ENCODE results near the gene C14orf93. TPM values are rescaled to one million over a fixed set of nuclear protein-coding genes. Genes with fewer than 3 reads are reported as not detected.

C14orf93 gene
- polyA plus RNA-seq, 1 donor, result 22.2 TPM

DNA sequence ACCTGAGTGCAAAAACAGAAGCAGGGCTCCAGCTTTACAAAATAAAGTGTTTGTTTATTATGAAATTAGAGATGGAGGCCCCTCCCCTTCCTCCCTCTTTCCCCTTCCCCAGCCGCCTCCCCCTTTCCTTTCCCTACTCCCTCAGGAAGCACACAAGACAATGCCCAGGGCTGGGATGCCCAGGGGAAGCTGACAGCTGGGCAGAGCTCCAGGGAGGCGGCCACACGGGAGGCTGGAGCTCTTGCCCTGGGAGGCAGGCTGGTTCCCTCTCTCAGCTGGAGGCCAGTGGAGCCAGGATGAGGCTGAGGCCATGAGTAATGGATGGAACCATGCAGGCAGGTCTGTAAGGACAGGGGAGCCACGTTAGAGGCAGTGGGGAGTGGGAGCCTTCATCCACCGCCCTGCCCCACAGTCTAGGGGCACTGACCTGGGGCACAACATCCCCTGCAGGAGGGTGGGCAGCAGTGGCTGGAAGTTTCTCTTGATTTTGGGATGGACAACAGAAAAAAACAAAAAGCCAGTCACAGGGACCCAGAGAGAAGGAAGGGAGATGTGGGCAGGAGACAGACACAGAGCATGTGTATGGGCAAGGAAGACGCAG lies 37.2 kb upstream of the C14orf93 start:
- no peak for DNase-seq

DNA sequence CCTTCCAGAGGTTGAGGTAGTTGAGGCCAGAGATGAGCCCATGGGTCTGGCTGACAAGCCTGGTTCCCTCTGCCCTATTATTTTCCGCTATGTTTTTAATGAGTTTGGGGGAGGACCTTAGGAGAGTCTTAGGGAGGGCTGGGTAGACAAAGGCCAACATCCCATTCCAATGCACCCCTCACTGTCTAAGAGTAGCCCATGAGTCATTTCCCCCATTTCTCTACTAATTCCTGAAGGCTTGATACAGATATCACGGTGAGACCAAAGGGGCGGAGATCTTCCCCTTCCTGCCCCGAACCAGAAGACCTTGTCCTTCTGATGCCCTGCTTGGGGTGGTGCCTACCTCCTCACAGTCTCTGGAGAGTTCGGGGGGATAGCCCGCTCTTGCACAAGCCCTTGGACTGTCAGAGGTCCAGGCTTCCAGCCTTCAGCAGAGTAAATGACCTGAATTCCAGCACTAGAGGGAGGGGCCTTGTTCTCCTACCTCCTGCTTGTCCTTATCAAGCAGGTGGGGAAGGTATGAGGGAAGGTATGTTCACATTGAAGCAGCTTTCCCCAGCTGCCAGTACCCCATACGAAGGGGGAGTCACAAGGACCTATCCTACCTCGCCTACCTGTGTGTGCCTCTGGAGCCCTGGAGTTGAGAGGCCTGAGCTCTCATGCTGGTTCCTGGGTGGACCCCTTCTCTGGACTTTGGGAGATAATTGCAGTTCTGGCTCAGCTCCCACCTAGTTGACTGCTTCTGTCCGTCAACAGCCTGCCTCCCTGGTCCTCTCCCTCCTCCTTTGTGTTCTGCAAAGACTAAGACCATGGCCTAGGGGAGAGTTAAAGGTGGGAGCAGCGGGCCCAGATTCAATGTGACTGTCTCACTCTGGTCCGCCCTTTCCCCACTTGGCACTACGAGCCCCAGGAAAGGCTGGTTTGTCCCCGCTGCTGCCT lies 35.7 kb upstream of the C14orf93 start:
- DNase-seq, result no peak

DNA sequence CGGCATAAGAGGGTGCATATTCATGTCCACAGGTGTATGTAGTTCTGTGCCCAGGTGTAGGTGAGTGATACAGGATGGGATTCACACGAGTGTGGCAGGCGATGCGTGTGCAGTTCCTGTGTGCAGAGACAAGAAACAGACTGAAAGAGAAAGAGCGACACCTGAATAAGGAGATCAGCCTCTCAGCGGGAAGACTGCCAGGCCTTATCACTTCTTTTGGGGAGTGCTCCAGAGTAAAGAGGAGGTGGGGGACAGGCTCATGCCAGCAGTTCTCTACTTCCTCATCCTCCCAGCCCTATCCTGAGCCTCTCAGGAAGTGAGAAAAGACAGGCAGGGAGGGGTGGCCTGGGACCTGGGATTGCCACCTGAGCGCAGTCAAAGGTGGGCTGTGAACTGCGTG lies 34.9 kb upstream of the C14orf93 start:
- no peak for DNase-seq

DNA sequence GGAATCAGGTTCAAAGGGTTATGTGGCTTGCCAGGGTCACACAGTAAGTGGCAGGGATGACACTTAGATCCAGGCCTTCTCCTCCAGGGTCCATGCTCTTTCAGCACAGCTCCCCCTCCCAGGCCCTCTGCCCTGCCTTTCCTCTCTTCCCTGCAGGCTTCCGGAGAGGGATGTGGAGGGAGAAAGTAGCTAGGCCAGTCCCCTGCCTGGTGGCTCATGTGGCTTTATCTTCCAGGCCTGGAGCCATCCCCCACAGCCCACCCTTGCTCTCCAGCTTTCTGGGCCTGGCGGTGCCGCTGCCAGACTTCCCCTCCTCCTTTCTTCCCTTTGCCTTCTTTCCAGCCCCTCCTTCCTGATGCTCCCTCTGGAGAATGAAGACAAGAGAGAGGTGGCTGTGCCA lies 33.8 kb upstream of the C14orf93 start:
- no peak for DNase-seq

DNA sequence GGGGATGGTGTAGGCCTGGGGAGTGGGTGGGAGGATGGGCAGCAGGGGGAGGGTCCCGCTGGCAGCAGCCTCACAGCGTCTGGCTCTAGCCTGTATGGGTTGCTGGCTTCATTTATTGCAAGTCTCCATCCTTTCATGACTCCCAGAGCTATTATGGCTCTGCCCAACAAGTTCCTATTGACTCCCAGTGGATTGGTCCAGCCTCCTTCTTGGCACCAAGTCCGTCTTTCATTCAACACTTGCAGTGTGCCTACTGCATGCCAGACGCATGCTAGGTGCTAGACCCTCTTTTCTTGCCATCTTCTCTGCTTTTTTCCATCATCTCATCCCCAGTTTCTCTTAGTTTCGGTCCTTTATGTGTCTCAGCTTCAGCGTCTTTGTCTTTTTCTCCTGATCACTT lies 33.2 kb upstream of the C14orf93 start:
- DNase-seq, result no peak

DNA sequence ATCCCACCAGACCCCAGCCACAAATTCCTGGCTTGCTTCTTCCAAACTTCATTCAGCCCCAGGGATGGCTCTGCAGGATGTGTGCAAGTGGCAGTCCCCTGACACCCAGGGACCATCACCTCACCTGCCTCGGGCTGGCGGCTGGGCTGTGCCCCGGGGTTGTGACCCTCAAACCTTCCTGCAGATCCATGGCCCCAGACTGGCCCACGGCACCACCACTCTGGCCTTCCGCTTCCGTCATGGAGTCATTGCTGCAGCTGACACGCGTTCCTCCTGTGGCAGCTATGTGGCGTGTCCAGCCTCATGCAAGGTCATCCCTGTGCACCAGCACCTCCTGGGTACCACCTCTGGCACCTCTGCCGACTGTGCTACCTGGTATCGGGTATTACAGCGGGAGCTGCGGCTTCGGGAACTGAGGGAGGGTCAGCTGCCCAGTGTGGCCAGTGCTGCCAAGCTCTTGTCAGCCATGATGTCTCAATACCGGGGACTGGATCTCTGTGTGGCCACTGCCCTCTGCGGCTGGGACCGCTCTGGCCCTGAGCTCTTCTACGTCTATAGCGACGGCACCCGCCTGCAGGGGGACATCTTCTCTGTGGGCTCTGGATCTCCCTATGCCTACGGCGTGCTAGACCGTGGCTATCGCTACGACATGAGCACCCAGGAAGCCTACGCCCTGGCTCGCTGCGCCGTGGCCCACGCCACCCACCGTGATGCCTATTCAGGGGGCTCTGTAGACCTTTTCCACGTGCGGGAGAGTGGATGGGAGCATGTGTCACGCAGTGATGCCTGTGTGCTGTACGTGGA lies 32.4 kb upstream of the C14orf93 start, which contains the start of gene PSMB11:
Gene PSMB11 (plus strand): TSS at position 51 of the 804 bp plus-strand sequence. CDS start 14 bp downstream, at position 65.
- DNase-seq, result no peak

DNA sequence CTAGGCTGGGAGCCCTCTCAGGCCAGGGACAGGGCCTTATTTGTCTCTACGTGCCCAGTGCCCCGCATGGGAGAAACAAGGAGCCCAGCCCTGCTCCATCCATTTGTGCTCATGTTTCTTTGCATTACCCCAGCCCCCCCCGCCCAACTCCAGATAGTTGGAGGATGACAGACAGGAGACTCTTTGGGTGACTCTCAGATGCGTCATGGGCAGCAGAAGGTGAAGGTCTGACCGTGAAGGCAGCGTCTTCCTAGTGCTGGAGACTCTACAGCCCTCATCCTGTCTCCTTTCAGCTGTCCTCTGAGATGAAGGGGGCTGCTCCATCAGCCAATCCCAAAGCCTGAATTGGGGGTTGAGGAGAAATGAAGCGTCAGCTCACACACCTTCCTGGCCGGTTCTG lies 31.8 kb upstream of the C14orf93 start:
- DNase-seq, result no peak

DNA sequence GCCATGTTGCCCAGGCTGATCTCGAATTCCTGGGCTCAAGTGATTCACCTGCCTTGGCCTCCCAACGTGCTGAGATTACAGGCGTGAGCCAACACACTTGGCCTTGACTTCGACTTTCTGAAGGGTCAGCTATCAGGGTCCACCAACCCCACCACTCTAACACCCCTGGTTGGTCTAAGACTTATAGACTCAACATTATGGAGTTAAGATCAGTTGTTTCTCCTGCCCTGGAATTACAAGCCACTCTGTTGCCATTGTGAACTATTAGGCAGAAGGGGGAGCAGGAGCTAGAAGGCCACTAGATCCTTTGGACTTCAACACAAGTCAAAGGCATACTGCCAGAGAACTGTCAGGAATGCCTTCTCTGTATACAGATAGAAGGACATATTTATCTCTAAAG lies 30.2 kb upstream of the C14orf93 start:
- DNase-seq, result no peak

DNA sequence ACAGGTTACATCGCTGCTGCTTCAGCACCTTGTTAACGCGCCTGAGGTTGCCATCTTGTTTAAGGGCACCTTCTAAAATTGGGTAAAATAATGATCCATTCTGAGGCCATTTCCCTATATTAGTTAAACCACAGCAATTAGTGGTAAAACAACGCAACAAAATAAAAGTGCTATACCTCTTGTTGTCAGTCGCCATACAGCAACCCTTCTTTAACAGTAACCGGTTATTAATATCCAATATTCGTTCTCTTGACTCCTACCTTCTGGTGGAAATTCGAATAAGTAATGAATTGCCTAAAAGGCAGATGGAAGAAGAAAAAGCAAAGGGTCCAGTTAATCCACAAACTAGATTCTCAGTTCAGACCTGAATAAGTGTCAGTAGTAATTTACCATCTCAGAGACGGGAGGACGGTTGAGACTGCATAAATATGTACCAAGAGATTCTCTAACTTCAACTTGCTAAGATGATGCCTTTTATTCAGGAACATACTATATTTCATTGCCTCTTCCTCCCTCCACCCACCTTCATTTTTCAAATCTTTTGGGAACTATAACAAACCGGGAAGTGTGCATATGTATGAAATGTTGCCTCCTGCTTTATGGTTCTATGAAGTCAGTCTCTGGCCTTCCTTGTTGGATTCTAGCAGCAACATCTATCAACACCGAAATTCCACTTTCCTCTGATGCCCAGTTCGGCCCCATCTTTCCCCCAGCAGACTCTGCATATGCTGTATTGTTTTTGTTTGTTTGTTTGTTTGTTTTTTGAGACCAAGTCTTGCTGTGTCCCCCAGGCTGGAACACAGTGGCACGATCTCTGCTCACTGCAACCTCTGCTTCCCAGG lies 25.6 kb upstream of the C14orf93 start:
- DNase-seq, result no peak

DNA sequence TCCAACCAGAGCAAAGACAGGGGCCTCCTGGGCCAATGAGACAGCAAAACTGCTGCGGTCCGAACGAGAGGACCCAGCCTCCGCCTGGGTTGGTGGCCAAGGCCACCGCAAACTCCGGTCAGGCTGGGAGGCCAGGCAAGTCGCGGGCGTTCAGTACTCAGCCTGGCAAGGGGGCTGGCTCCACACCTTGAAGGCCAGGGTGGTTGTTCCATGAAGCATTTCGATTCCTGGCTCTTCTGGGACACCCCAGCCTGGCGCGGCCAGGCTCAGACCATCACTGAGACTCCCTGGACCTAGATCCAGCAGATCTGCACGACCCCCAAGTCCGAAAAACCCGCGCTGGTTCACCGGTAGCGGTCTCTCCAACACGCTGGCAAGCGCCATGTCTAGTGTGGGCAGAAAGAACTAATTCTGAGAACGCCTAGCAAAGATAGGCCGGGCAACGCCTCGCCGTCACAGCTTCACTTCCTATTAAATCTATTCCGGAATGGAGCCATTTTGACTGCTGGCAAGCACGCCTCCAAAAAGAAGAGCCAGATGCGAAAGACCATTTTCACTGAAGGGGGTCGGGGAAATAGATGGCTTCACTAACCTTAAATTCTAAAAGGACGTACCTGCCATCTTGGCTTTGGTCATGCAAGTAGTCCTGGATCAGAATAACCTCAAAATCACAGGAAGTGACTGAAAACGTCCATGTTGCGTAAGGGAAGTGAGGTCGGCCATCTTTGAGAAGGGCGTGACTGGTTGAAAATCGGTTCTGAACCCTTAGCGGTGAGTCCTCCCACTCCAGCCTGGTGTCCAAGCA lies 24.8 kb upstream of the C14orf93 start, which contains the start of gene PSMB5:
Gene PSMB5 (minus strand): TSS at position 403 of the 805 bp plus-strand sequence. CDS start 19 bp downstream, at position 384.
- DNase-seq, result peak; percentile 96

DNA sequence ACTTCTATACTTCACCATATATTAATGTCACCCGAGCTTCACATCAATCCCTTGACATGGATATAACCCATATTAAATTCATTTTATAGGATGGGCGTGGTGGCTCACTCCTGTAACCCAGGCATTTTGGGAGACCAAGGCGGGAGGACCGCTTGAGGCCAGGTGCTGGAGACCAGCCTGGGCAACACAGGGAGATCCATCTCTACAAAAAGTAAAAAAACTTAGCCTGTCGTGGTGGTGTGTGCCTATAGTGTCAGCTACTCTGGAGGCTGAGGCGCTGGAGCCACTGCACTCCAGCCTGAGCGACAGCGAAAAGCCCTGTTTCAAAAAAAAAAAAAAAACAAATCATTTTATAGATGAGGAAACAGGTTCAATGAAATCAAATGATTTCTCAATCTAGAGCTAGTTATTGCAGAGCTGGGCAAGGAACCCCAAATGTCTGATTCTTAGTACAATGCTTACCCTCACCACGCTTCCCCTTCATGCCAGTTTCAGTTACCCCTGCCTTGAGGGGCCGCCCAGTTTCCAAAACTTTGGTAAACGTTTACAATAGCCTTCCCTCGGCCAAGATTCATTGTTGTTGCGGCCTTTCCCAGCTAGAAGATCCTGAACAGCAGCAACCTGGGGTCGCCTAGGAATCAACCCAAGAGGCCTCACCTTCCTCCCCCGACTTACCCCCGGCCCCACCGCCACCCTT lies 24.0 kb upstream of the C14orf93 start:
- no peak for DNase-seq

DNA sequence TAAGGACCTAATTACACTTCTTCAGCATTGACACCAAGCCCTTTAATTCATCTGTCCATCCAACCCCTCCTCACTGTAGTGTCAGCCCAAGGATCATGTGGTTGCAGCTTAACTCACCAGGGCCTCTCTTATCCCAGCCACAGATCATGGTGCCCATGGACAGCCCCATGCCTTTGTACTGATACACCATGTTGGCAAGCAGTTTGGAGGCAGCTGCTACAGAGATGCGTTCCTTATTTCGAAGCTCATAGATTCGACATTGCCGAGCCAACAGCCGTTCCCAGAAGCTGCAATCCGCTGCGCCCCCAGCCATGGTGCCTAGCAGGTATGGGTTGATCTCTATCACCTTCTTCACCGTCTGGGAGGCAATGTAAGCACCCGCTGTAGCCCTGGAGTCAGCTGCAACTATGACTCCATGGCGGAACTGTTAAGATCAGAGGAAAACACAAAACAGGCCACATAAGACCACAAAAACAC lies 23.3 kb upstream of the C14orf93 start:
- no peak for DNase-seq

DNA sequence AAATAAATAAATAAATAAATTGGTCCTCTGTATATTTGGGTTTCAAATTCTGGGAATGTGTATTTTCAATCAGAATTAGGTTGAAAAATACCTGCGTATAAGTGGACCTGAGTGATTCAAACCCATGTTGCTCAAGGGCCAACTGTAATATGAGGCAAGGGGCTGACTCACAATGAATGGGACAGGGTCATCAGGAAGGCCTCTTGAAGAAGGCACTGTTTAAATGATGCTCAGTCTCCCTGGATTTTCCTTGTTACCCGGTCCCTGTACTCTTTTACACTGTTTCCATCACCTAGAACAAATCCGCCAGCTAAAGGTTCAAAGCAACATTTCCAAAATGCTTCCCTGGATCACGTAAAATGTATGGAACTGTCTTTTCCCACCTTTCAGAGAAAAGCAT lies 21.0 kb upstream of the C14orf93 start:
- DNase-seq, result no peak

DNA sequence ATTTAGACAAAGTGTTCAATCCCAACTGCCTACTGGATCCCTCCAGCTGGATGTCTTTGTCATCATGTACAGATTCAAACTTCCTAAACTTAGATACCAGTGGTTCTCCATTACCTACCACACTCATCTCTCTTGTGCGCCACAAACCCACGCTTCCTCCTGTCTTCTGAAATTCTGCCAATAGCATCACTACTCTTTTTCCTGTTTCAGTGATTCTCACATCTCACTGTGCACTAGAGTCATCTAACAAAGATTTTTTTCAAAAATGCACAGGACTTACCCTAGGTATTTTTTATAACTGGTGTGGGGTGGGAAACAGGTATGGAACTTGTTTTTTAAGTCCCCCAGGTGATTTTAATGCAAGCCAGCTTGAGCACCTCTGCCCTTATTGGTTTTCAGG lies 18.9 kb upstream of the C14orf93 start:
- no peak for DNase-seq

DNA sequence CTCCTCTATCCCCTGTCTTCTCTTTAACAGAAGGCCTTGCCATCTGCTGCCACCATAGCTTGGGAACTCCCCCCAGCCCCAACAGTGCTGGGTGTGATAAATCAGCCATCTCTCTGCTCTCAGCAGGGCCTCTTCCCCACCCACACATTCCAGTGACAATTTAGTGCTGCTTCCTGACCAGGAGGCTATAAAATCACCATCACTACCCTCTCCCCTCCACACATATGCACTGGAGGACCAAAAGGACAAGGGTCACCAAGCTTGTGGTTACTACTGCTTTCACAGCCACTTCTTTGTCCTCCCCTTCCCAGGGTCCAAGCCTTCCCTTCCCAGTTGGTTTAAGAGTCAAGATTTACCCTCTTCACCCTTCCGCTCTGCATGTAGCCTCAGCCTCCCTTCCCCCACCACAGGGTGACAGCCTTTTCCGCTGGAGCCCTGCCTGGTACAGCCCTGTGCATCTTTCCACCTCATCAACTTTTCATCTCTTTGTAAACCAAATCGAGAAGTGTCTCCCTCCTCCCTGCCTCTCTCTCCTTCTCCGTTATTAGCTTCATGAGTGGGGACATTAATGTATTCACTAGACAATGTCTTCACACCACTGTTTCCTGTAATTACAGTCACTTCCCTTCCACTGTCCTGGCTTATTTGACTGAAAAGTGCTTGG lies 15.3 kb upstream of the C14orf93 start:
- peak; percentile 78 for DNase-seq

DNA sequence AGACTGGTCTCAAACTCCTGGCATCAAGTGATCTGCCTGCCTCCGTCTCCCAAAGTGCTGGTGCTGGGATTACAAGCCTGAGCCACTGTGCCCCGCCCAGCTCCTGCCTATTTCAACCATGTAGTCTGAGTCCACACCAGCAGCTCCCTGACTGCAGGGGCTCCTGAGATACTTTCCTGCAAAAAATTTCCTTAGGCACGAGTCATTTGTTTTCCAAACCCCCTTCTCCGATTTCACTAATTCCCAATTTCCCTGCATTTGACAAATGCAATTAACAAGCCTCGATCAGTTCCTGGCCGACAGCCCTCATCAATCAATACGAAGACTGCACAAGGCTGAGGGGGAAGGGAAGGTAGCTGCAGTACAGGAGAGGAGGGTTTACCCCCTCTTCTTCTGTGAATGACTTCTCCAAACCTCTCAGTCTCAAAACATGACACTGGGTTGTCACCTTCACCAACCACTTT lies 14.7 kb upstream of the C14orf93 start:
- DNase-seq, result no peak

DNA sequence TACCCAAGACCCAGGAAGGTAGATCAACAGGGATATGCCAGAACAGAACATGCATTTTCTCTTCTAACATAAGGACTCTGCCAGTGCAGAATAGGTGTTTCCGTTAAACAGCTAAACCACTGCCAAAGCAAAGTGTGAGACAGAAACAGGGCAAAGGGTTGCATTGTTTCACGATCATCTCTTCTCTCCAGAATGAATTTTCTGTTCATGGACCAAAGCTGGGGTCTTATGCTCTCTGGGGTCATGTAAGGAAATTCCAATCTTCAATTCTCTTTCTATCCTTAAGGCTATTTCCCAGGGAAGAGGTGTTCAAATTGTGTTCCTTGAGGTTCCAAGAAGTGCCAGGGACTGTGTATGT lies 13.8 kb upstream of the C14orf93 start:
- no peak for DNase-seq

DNA sequence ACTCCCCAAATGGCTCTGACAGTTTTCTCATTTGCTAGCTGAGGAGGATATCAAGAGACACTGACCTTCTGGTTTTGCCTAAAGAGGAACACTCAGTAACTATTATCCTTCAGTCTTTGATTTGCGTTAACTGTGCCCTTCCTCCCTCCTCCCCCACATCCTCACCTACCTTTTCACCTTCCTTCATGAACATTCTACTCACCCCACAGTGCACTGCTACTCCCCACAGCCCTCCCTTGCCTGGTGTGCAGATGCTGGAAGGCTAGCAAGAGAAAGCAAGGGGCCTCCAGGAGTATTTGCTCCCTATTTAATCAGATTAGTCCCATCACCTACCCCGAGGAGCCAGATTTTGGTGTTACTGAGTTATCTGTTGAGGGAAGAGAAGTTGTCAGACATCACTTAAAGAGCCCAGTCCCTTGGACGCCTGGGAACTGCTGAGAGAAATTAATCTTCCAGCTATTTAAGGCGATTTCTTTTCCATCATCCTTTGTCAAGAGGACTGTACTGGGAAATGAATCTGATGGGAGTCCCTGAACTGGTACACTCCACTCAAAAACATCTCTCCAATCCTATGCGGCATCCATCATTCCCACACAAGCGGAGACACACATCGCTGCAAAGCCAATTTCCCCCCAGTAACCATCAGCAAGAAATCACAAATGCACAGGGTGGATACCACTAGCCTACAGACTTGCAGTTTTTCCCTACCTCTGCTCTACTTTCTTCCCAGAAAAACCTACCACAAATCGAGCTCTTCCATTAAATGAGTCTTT lies 13.3 kb upstream of the C14orf93 start:
- DNase-seq, result no peak

All from left kidney (tissue), 2 donors.